HEK293 (cell line): ENCODE measurements around the gene OR11G2.

Experiments used
- CTCF ChIA-PET: fragments of 350-600 bp; formaldehyde crosslinking; extraction: SDS; loops from one replicate; lab custom pipeline; 2021; ENCODE audit warnings: antibody characterized with exemption; lab: Yijun Ruan, JAX
- POLR2A ChIA-PET: fragments of 300-600 bp; formaldehyde crosslinking; extraction: SDS; loops from one replicate; lab custom pipeline; 2020; ENCODE audit warnings: antibody characterized with exemption, inconsistent platforms; lab: Yijun Ruan, JAX
- H3K27ac ChIP-seq: fragments of 200-500 bp; sonication (Bioruptor generic); 2 replicates; pipeline ENCODE4 v1.5.1; 2014; ENCODE audit warnings: low read depth, low read length, control low read depth, inconsistent platforms; ENCODE audit errors: extremely low read depth
- H3K36me3 ChIP-seq, 2 experiments: fragments of 200-500 bp in 1 of 2; sonication (Bioruptor generic) in 1 of 2; 1 replicate in 1 of 2; 2 replicates in 1 of 2; pipeline ENCODE4 v1.5.1; 2014 to 2017; ENCODE audit warnings: inconsistent platforms in 2 of 2, low read length in 2 of 2; ENCODE audit not compliant: control insufficient read depth in 2 of 2, insufficient read depth in 1 of 2
- H3K4me1 ChIP-seq: fragments of 200-500 bp; sonication (Bioruptor generic); 2 replicates; pipeline ENCODE4 v1.5.1; 2014; ENCODE audit warnings: mild to moderate bottlenecking, low read length, inconsistent platforms; ENCODE audit not compliant: control insufficient read depth, insufficient read depth
- H3K4me3 ChIP-seq: 2 replicates; pipeline ENCODE4 v1.5.1; 2011; ENCODE audit warnings: low read depth, mild to moderate bottlenecking, control low read depth, low read length, moderate library complexity
- H3K9me3 ChIP-seq: fragments of 200-500 bp; sonication (Bioruptor generic); 2 replicates; pipeline ENCODE4 v1.5.1; 2014; ENCODE audit warnings: low read depth, low read length, inconsistent platforms; ENCODE audit not compliant: control insufficient read depth, insufficient read depth
- GLI4 ChIP-seq: fragments of 450-650 bp; formaldehyde crosslinking; IDR thresholded peaks from 2 replicates; pipeline ENCODE4 v1.5.1; 2016; ENCODE audit warnings: missing biosample characterization, missing genetic modification characterization
- KLF8 ChIP-seq: fragments of 450-650 bp; formaldehyde crosslinking; IDR thresholded peaks from 2 replicates; pipeline ENCODE4 v1.5.1; 2016; ENCODE audit warnings: missing biosample characterization, missing genetic modification characterization
- SALL2 ChIP-seq: fragments of 450-650 bp; formaldehyde crosslinking; IDR thresholded peaks from 2 replicates; pipeline ENCODE4 v1.5.0; 2017; ENCODE audit warnings: missing biosample characterization, mild to moderate bottlenecking, missing genetic modification characterization, borderline replicate concordance
- SETDB1 ChIP-seq: IDR thresholded peaks from one replicate; pipeline ENCODE4 v1.6.1; 2017; ENCODE audit warnings: mild to moderate bottlenecking, low read length, moderate library complexity, mixed read lengths; ENCODE audit not compliant: insufficient read length
- TCF7L2 ChIP-seq: IDR thresholded peaks from 2 replicates; pipeline ENCODE4 v1.6.1; 2011; ENCODE audit warnings: low read depth, mild to moderate bottlenecking, inconsistent platforms, low read length, moderate library complexity, borderline replicate concordance
- ZBTB20 ChIP-seq: fragments of 450-650 bp; formaldehyde crosslinking; IDR thresholded peaks from 2 replicates; pipeline ENCODE4 v1.5.1; 2016; ENCODE audit warnings: missing biosample characterization, missing genetic modification characterization
- ZNF114 ChIP-seq: fragments of 450-650 bp; formaldehyde crosslinking; IDR thresholded peaks from 2 replicates; pipeline ENCODE4 v1.5.0; 2017; ENCODE audit warnings: missing biosample characterization, missing genetic modification characterization
- ZNF121 ChIP-seq: fragments of 450-650 bp; formaldehyde crosslinking; IDR thresholded peaks from 2 replicates; pipeline ENCODE4 v1.5.1; 2016; ENCODE audit warnings: missing biosample characterization, missing genetic modification characterization
- ZNF174 ChIP-seq: fragments of 450-650 bp; formaldehyde crosslinking; IDR thresholded peaks from 2 replicates; pipeline ENCODE4 v1.5.0; 2017; ENCODE audit warnings: missing biosample characterization, mild to moderate bottlenecking, missing genetic modification characterization
- ZNF311 ChIP-seq: fragments of 450-650 bp; formaldehyde crosslinking; IDR thresholded peaks from 2 replicates; pipeline ENCODE4 v1.5.1; 2017; ENCODE audit warnings: missing biosample characterization, missing genetic modification characterization, borderline replicate concordance
- ZNF335 ChIP-seq: fragments of 450-650 bp; formaldehyde crosslinking; conservative IDR thresholded peaks from 2 replicates; pipeline ENCODE4 v1.5.1; 2016; ENCODE audit warnings: missing biosample characterization, missing genetic modification characterization
- ZNF521 ChIP-seq: fragments of 450-650 bp; formaldehyde crosslinking; IDR thresholded peaks from 2 replicates; pipeline ENCODE4 v1.5.1; 2017; ENCODE audit warnings: missing biosample characterization, mild to moderate bottlenecking, missing genetic modification characterization
- ZNF530 ChIP-seq: fragments of 450-650 bp; formaldehyde crosslinking; IDR thresholded peaks from 2 replicates; pipeline ENCODE4 v1.5.1; 2016; ENCODE audit warnings: low read depth, missing biosample characterization, missing genetic modification characterization
- ZNF560 ChIP-seq: fragments of 450-650 bp; formaldehyde crosslinking; IDR thresholded peaks from 2 replicates; pipeline ENCODE4 v1.5.1; 2017; ENCODE audit warnings: missing biosample characterization, missing genetic modification characterization, borderline replicate concordance
- ZNF596 ChIP-seq: fragments of 450-650 bp; IDR thresholded peaks from 2 replicates; pipeline ENCODE4 v1.5.0; 2018; ENCODE audit warnings: missing biosample characterization, mild to moderate bottlenecking, missing genetic modification characterization, moderate library complexity
- ZNF600 ChIP-seq: fragments of 450-650 bp; formaldehyde crosslinking; IDR thresholded peaks from 2 replicates; pipeline ENCODE4 v1.5.1; 2016; ENCODE audit warnings: missing biosample characterization, missing genetic modification characterization
- ZNF792 ChIP-seq: fragments of 450-650 bp; formaldehyde crosslinking; IDR thresholded peaks from 2 replicates; pipeline ENCODE4 v1.5.1; 2016; ENCODE audit warnings: missing biosample characterization, missing genetic modification characterization
- ZNF843 ChIP-seq: fragments of 450-650 bp; formaldehyde crosslinking; IDR thresholded peaks from 2 replicates; pipeline ENCODE4 v1.5.1; 2016; ENCODE audit warnings: missing biosample characterization, missing genetic modification characterization
- ZXDB ChIP-seq: fragments of 450-650 bp; formaldehyde crosslinking; IDR thresholded peaks from 2 replicates; pipeline ENCODE4 v1.5.1; 2016; ENCODE audit warnings: missing biosample characterization, missing genetic modification characterization
- TF ChIP-seq, protein P1 (sequence below): fragments of 450-650 bp; formaldehyde crosslinking; IDR thresholded peaks from 2 replicates; pipeline ENCODE4; 2016; ENCODE audit warnings: missing biosample characterization, missing genetic modification characterization
- TF ChIP-seq, protein P2 (sequence below): fragments of 450-650 bp; IDR thresholded peaks from 2 replicates; pipeline ENCODE4 v1.5.1; 2018; ENCODE audit warnings: missing biosample characterization, mild to moderate bottlenecking, missing genetic modification characterization
- TF ChIP-seq, protein P3 (sequence below): fragments of 450-650 bp; formaldehyde crosslinking; conservative IDR thresholded peaks from 2 replicates; pipeline ENCODE4 v1.5.1; 2016; ENCODE audit warnings: low read depth, missing biosample characterization, missing genetic modification characterization
- TF ChIP-seq, protein P4 (sequence below): fragments of 450-650 bp; formaldehyde crosslinking; IDR thresholded peaks from 2 replicates; pipeline ENCODE4 v1.5.1; 2017; ENCODE audit warnings: missing biosample characterization, missing genetic modification characterization
- TF ChIP-seq, protein P5 (sequence below): IDR thresholded peaks from 2 replicates; pipeline ENCODE4 v1.6.1; 2011; ENCODE audit warnings: mild to moderate bottlenecking, low read depth, low read length, borderline replicate concordance

OR11G2 gene

DNA sequence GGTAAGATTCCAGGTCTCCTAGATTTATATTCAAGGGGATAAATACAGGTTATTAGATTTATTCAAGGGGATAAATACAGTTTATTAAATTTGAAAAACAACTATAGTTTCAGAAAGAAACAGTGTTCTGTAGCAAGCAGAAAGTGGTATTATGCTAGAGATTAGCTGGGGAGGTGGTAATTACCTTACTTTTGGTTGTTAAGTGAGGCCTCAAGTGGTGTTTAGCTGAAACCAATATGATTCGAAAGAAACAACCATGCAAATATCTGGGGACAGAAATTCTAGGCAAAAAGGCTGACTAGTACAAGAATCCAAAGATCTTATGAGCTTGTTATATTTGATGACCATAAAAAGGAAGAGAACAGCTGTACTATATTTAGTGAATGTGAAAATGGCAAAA lies 45.9 kb upstream of the OR11G2 start:
- ChIA-PET POLR2A (no interaction called here), CTCF (no interaction called here)
- no peak overlapping the region for H3K4me3 ChIP-seq
- TF ChIP-seq, protein P1, sequence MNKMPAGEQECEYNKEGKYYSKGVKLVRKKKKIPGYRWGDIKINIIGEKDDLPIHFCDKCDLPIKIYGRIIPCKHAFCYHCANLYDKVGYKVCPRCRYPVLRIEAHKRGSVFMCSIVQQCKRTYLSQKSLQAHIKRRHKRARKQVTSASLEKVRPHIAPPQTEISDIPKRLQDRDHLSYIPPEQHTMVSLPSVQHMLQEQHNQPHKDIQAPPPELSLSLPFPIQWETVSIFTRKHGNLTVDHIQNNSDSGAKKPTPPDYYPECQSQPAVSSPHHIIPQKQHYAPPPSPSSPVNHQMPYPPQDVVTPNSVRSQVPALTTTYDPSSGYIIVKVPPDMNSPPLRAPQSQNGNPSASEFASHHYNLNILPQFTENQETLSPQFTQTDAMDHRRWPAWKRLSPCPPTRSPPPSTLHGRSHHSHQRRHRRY (tag by site-specific recombination): no peak
- no peak for TF ChIP-seq SETDB1
- no peak for TF ChIP-seq GLI4 (tag by site-specific recombination)
- TF ChIP-seq, protein P2, sequence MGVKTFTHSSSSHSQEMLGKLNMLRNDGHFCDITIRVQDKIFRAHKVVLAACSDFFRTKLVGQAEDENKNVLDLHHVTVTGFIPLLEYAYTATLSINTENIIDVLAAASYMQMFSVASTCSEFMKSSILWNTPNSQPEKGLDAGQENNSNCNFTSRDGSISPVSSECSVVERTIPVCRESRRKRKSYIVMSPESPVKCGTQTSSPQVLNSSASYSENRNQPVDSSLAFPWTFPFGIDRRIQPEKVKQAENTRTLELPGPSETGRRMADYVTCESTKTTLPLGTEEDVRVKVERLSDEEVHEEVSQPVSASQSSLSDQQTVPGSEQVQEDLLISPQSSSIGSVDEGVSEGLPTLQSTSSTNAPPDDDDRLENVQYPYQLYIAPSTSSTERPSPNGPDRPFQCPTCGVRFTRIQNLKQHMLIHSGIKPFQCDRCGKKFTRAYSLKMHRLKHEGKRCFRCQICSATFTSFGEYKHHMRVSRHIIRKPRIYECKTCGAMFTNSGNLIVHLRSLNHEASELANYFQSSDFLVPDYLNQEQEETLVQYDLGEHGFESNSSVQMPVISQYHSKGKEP: no peak
- TF ChIP-seq, protein P3, sequence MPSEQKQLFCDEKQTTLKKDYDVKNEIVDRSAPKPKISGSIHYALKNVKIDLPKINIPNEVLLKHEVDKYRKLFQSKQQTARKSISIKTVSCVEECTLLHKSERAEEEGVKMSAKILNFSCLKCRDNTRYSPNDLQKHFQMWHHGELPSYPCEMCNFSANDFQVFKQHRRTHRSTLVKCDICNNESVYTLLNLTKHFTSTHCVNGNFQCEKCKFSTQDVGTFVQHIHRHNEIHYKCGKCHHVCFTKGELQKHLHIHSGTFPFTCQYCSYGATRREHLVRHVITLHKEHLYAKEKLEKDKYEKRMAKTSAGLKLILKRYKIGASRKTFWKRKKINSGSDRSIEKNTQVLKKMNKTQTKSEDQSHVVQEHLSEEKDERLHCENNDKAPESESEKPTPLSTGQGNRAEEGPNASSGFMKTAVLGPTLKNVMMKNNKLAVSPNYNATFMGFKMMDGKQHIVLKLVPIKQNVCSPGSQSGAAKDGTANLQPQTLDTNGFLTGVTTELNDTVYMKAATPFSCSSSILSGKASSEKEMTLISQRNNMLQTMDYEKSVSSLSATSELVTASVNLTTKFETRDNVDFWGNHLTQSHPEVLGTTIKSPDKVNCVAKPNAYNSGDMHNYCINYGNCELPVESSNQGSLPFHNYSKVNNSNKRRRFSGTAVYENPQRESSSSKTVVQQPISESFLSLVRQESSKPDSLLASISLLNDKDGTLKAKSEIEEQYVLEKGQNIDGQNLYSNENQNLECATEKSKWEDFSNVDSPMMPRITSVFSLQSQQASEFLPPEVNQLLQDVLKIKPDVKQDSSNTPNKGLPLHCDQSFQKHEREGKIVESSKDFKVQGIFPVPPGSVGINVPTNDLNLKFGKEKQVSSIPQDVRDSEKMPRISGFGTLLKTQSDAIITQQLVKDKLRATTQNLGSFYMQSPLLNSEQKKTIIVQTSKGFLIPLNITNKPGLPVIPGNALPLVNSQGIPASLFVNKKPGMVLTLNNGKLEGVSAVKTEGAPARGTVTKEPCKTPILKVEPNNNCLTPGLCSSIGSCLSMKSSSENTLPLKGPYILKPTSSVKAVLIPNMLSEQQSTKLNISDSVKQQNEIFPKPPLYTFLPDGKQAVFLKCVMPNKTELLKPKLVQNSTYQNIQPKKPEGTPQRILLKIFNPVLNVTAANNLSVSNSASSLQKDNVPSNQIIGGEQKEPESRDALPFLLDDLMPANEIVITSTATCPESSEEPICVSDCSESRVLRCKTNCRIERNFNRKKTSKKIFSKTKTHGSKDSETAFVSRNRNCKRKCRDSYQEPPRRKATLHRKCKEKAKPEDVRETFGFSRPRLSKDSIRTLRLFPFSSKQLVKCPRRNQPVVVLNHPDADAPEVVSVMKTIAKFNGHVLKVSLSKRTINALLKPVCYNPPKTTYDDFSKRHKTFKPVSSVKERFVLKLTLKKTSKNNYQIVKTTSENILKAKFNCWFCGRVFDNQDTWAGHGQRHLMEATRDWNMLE (tag by site-specific recombination): no peak
- no peak for TF ChIP-seq ZNF530 (tag by site-specific recombination)
- TF ChIP-seq ZNF596 (tag by site-specific recombination): no peak
- TF ChIP-seq ZNF174 (tag by site-specific recombination): no peak
- no peak for TF ChIP-seq ZNF121
- TF ChIP-seq ZNF335: no peak
- no peak for TF ChIP-seq SALL2
- no peak for TF ChIP-seq ZBTB20 (tag by site-specific recombination)
- no peak for TF ChIP-seq ZNF600 (tag by site-specific recombination)
- TF ChIP-seq ZNF311 (tag by site-specific recombination): no peak
- TF ChIP-seq ZNF843 (tag by site-specific recombination): no peak
- TF ChIP-seq, protein P4, sequence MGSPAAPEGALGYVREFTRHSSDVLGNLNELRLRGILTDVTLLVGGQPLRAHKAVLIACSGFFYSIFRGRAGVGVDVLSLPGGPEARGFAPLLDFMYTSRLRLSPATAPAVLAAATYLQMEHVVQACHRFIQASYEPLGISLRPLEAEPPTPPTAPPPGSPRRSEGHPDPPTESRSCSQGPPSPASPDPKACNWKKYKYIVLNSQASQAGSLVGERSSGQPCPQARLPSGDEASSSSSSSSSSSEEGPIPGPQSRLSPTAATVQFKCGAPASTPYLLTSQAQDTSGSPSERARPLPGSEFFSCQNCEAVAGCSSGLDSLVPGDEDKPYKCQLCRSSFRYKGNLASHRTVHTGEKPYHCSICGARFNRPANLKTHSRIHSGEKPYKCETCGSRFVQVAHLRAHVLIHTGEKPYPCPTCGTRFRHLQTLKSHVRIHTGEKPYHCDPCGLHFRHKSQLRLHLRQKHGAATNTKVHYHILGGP (tag by site-specific recombination): no peak
- no peak for TF ChIP-seq ZNF792 (tag by site-specific recombination)
- TF ChIP-seq ZNF114: no peak
- H3K4me1 ChIP-seq: no peaks in the 10 kb centered on the region
- H3K36me3 ChIP-seq: no peaks in the 10 kb centered on the region
- no peaks in the 10 kb centered on the region for H3K9me3 ChIP-seq
- H3K27ac ChIP-seq: no peak overlapping the region

DNA sequence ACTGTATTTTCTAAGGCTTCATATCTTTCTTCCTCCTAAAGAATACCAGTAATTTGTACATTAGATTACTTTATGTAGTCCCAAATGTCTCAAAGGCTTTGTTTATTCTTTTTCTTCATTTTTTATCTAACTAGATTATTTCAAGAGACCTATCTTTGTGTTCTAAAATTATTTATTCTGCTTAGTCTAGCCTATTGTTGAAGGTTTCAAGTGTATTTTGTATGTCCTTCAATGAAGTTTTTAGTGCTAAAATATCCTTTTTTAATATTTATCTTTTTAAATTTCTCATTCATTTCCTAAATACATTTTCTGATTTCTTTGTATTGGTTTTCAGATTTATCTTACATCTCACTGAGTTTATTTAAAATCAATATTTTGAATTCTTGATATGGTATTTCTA lies 26.2 kb upstream of the OR11G2 start:
- Histone ChIP-seq H3K4me1 (no peaks in the 10 kb centered on the region), H3K9me3 (no peaks in the 10 kb centered on the region), H3K4me3 (no peak overlapping the region), H3K27ac (no peak overlapping the region), H3K36me3 (no peaks in the 10 kb centered on the region)
- ChIA-PET CTCF (no interaction called here), POLR2A (no interaction called here)
- TF ChIP-seq ZXDB (tag by site-specific recombination): no peak
- TF ChIP-seq SALL2: no peak
- no peak for TF ChIP-seq KLF8 (tag by site-specific recombination)
- TF ChIP-seq ZNF521 (tag by site-specific recombination): no peak
- TF ChIP-seq TCF7L2: no peak
- no peak for TF ChIP-seq ZNF560 (tag by site-specific recombination)
- TF ChIP-seq, protein P5, sequence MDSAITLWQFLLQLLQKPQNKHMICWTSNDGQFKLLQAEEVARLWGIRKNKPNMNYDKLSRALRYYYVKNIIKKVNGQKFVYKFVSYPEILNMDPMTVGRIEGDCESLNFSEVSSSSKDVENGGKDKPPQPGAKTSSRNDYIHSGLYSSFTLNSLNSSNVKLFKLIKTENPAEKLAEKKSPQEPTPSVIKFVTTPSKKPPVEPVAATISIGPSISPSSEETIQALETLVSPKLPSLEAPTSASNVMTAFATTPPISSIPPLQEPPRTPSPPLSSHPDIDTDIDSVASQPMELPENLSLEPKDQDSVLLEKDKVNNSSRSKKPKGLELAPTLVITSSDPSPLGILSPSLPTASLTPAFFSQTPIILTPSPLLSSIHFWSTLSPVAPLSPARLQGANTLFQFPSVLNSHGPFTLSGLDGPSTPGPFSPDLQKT: no peak
